GM18868 (cell line): Measurements from ENCODE around the gene SMARCAL1.
"Not testable (repeated sequence)": the region's sequence is repeated elsewhere in the genome, so short reads cannot be mapped to it uniquely, and the experiment has no call there.

Experiments used
- ATAC-seq: cut with Tn5 transposase; IDR thresholded peaks from one replicate; pipeline ENCODE4 v1.9.1; 2021; ENCODE audit warnings: mild to moderate bottlenecking, moderate library complexity; ENCODE audit not compliant: unreplicated experiment

Gene SMARCAL1

GRCh38 chr2:216412022-216412999, at the start of gene SMARCAL1:
Gene SMARCAL1 (plus strand): TSS chr2:216412484. CDS start chr2:216414705, 2,221 bp downstream.
- ATAC-seq = peak; percentile 95

GRCh38 chr2:216362730-216363129, 49.6 kb upstream of the SMARCAL1 start:
- ATAC-seq = no peak

- no peak for ATAC-seq
Measured at GRCh38 chr2:216363221-216363620, 49.1 kb upstream of the SMARCAL1 start.

GRCh38 chr2:216365518-216365917, 46.8 kb upstream of the SMARCAL1 start:
- no peak for ATAC-seq

- no peak for ATAC-seq
Measured at GRCh38 chr2:216366777-216367471, 45.4 kb upstream of the SMARCAL1 start.

- ATAC-seq = no peak
Measured at GRCh38 chr2:216369821-216370220, 42.5 kb upstream of the SMARCAL1 start.

GRCh38 chr2:216370961-216371712, 41.1 kb upstream of the SMARCAL1 start:
- no peak for ATAC-seq

- ATAC-seq = no peak
Measured at GRCh38 chr2:216371721-216372702, 40.3 kb upstream of the SMARCAL1 start, which contains the start of gene MARCHF4. Gene MARCHF4 (minus strand): TSS chr2:216372483. CDS start chr2:216370260, 2,223 bp downstream.

GRCh38 chr2:216372761-216373291, 39.5 kb upstream of the SMARCAL1 start:
- ATAC-seq = no peak

GRCh38 chr2:216373896-216374295, 38.4 kb upstream of the SMARCAL1 start:
- ATAC-seq = no peak

- ATAC-seq = no peak
Measured at GRCh38 chr2:216375286-216375685, 37.0 kb upstream of the SMARCAL1 start.

- no peak for ATAC-seq
Measured at GRCh38 chr2:216379977-216380376, 32.3 kb upstream of the SMARCAL1 start.

- ATAC-seq = not testable (repeated sequence)
Measured at GRCh38 chr2:216384409-216384808, 27.9 kb upstream of the SMARCAL1 start.

GRCh38 chr2:216385478-216385877, 26.8 kb upstream of the SMARCAL1 start:
- ATAC-seq = no peak

GRCh38 chr2:216387262-216387661, 25.0 kb upstream of the SMARCAL1 start:
- ATAC-seq = no peak

- ATAC-seq = peak; percentile 97
Measured at GRCh38 chr2:216388046-216388884, 24.0 kb upstream of the SMARCAL1 start.

GRCh38 chr2:216389570-216389969, 22.7 kb upstream of the SMARCAL1 start:
- no peak for ATAC-seq

- no peak for ATAC-seq
Measured at GRCh38 chr2:216391401-216391800, 20.9 kb upstream of the SMARCAL1 start.
